Thyroid gland (tissue), 4 donors: ENCODE results near the gene MOB2. TPM values are rescaled to one million over a fixed set of nuclear protein-coding genes. Genes with fewer than 3 reads are reported as not detected.

Experiments used
- DNase-seq, 2 donors: peaks; one replicate each; pipeline ENCODE4 v3.0.0-alpha.2; 2019
- H3K27ac ChIP-seq, 3 donors: fragments of 200-600 bp; sonication (generic); 1 replicate in 2 of 3; 2 replicates in 1 of 3; pipeline ENCODE4 v1.5.1; 2016 to 2019; ENCODE audit warnings: mild to moderate bottlenecking in 1 of 3, moderate library complexity in 1 of 3
- H3K27me3 ChIP-seq: fragments of 200-600 bp; sonication (generic); one replicate; pipeline ENCODE4 v1.5.1; 2019
- H3K36me3 ChIP-seq, 2 donors: fragments of 200-600 bp; sonication (generic); one replicate each; pipeline ENCODE4 v1.5.1; 2016 to 2019
- H3K4me1 ChIP-seq, 2 donors: fragments of 200-600 bp; sonication (generic); one replicate each; pipeline ENCODE4 v1.5.1; 2017 to 2019
- H3K4me3 ChIP-seq, 3 donors: fragments of 200-600 bp; sonication (generic); replicated peaks in 1 of 3; 1 replicate in 2 of 3; 2 replicates in 1 of 3; pipeline ENCODE4 v1.5.1; 2016; ENCODE audit warnings: mild to moderate bottlenecking in 1 of 3
- H3K9me3 ChIP-seq: fragments of 200-600 bp; sonication (generic); one replicate; pipeline ENCODE4 v1.5.1; 2017
- POLR2A ChIP-seq, 2 donors: fragments of 450-650 bp; IDR thresholded peaks; one replicate each; pipeline ENCODE4 v1.6.1; 2017; ENCODE audit warnings: antibody characterized with exemption in 2 of 2, mild to moderate bottlenecking in 2 of 2, moderate library complexity in 1 of 2
- WGBS, 2 donors: methylation state at CpG; one replicate each; pipeline ENCODE4 v1.1.5; 2017; 5-methylcytosine and 5-hydroxymethylcytosine counted together
- intact Hi-C: fragments of 100-400 bp; cut with DNase I; formaldehyde crosslinking; loops from one replicate; pipeline ENCODE4 v1.15.1; 2023
- total RNA-seq, 4 donors: library from RNA; depleted of rRNA; stranded (reverse); fragments of >200 nt; gene quantifications; one replicate each; pipeline ENCODE4 v1.2.3, GENCODE V29; 2016
- TF ChIP-seq, protein P1 (sequence below), 6 experiments: fragments of 200-600 bp in 3 of 6; fragments of 450-650 bp in 3 of 6; sonication (generic) in 3 of 6; IDR thresholded peaks; one replicate each; pipeline ENCODE4 v1.5.1; 2016 to 2019; ENCODE audit warnings: antibody characterized with exemption in 6 of 6, mild to moderate bottlenecking in 2 of 6, inconsistent platforms in 1 of 6, moderate library complexity in 1 of 6

The MOB2 gene, protein sequence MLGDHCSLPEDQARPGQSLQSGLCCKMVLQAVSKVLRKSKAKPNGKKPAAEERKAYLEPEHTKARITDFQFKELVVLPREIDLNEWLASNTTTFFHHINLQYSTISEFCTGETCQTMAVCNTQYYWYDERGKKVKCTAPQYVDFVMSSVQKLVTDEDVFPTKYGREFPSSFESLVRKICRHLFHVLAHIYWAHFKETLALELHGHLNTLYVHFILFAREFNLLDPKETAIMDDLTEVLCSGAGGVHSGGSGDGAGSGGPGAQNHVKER
- 10 to 100 TPM; 25.6 to 45.8 (median 30.1) TPM for total RNA-seq

DNA sequence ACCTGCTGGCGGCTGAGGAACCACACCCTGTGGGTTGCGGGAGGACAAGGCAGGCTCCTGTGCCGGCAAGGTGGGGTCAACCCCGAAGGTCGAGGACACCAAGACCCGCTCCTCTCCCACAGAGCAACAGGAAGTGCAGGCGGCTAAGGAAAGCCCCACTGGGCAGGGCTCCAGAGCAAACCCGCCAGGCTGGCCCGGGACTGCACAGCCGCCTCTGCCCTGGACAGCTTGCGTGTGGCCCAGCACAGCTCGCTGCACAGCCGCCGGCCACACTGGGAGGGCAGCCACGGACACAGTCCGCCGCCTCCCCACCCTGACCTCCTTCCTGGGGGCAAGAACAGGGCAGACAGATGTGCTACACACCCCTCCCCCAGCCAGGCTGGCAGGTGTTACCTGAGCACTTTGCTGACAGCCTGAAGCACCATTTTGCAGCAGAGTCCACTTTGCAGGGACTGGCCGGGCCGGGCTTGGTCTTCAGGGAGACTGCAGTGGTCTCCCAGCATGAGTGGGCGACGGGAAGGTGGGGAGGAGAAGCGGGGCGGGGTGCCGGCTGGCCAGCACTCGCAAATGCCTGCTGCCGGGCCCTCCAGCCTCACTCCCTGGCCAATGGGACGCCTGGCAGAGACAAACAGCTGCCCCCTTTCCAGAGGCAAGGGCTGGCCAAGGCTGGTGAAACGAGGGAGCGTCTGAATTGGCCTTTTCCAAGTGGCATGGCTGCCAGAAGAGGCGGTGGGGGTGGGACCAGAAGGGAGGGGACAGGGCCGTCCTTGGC lies at the start of gene MOB2:
MOB2 (minus strand) TSS at position 726 of the 772 bp plus-strand sequence; CDS start at position 503, 223 bp downstream.
- no peak for TF ChIP-seq POLR2A (IDR thresholded peaks at IDR 0.05)
- TF ChIP-seq, protein P1, sequence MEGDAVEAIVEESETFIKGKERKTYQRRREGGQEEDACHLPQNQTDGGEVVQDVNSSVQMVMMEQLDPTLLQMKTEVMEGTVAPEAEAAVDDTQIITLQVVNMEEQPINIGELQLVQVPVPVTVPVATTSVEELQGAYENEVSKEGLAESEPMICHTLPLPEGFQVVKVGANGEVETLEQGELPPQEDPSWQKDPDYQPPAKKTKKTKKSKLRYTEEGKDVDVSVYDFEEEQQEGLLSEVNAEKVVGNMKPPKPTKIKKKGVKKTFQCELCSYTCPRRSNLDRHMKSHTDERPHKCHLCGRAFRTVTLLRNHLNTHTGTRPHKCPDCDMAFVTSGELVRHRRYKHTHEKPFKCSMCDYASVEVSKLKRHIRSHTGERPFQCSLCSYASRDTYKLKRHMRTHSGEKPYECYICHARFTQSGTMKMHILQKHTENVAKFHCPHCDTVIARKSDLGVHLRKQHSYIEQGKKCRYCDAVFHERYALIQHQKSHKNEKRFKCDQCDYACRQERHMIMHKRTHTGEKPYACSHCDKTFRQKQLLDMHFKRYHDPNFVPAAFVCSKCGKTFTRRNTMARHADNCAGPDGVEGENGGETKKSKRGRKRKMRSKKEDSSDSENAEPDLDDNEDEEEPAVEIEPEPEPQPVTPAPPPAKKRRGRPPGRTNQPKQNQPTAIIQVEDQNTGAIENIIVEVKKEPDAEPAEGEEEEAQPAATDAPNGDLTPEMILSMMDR (IDR thresholded peaks at IDR 0.05), result no peak
- no peaks in the 10 kb centered on the region for H3K9me3 ChIP-seq
- intact Hi-C loops, result no loop called here
- H3K36me3 ChIP-seq, result no peaks in the 10 kb centered on the region
- DNase-seq, result peak; percentile 85 to 86
- peaks cover 79 to 97% of the 10 kb centered on the region in 2 donors for H3K4me1 ChIP-seq
- WGBS, 2 donors, result 12 to 27% methylated on average over 8 to 9 of the region's 31 CpGs
- H3K4me3 ChIP-seq, result no peak within 1 kb of the TSS
- no peaks in the 10 kb centered on the region for H3K27me3 ChIP-seq
- H3K27ac ChIP-seq, result peak within 1 kb of the TSS; percentile 41 to 67 (median 54)

DNA sequence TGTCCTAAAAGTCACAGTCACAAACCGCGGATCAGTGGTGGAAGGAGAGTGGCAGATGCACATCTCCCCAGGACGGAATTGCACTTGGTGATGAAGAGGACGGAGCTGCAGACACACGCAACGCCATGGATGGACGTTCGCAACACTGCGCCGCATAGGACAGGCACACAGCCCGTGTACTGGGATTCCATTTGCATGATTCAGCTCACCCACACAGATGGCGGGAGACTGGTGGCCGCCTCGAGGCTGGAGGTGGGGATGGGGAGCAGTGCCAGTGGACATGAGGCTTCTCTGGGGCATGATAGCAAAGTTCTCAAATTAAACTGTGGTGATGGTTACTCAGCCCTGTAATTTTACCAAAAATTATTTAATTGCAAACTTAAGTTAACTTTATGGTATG lies 48.1 kb upstream of the MOB2 start:
- intact Hi-C loops, result no loop called here
- 90 to 94% methylated on average over 14 of the region's 14 CpGs for WGBS, 2 donors
- H3K4me1 ChIP-seq, result peaks cover 0 to 54% of the 10 kb centered on the region in 2 donors
- no peak overlapping the region for H3K27ac ChIP-seq
- no peak overlapping the region for H3K4me3 ChIP-seq
- DNase-seq, result no peak
- H3K27me3 ChIP-seq, result no peaks in the 10 kb centered on the region
- TF ChIP-seq, protein P1 (IDR thresholded peaks at IDR 0.05), result no peak
- no peaks in the 10 kb centered on the region for H3K36me3 ChIP-seq
- H3K9me3 ChIP-seq, result no peaks in the 10 kb centered on the region

DNA sequence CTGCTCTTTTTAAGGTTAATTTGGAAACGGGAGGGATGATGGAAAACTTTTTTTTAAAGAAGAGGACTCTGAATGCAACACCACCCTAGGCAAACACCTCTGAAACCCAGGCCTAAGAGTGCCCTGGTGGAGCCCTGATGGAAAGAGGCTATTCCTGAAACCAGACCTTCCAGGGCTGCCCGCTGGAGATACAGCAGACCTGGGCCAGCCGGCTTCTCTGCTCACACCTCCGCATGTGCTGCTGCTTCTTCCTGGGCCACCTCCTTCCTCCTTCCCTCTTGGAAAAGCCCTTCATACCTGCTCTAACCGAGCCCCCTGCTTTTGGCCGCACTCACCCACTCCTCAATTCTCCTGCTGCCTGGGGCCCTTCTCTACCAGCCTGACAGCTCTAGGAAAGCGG lies 47.6 kb upstream of the MOB2 start:
- H3K4me1 ChIP-seq, result peaks cover 0 to 54% of the 10 kb centered on the region in 2 donors

DNA sequence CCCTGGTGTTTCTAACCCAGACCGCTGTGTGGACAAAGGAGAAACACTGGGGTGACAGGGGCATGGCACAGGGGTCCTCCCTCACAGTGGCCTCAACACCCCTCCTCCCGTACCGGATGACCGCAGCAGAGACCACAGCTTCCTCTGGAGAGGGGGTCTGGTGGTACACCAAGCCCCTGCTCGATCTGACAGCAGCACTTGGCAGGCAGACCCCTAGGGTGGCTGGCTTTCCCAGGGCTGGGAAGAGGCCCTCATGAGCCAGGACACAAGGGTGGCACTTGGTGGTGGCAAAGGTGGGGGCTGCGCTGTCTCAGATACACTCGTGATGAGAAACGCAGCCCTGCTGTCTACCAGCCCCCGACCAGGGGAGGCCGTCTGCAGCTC lies 46.8 kb upstream of the MOB2 start:
- no peaks in the 10 kb centered on the region for H3K9me3 ChIP-seq
- no peak for TF ChIP-seq POLR2A (IDR thresholded peaks at IDR 0.05)
- TF ChIP-seq, protein P1 (IDR thresholded peaks at IDR 0.05), result no peak
- no peaks in the 10 kb centered on the region for H3K36me3 ChIP-seq
- no peak overlapping the region for H3K27ac ChIP-seq
- intact Hi-C loops, result no loop called here
- peaks cover 0 to 54% of the 10 kb centered on the region in 2 donors for H3K4me1 ChIP-seq
- DNase-seq, result no peak
- no peaks in the 10 kb centered on the region for H3K27me3 ChIP-seq
- 83 to 92% methylated on average over 4 to 6 of the region's 10 CpGs for WGBS, 2 donors
- no peak overlapping the region for H3K4me3 ChIP-seq

More for the DNA sequence above, 47.6 kb upstream of the MOB2 start:
- DNase-seq, result no peak
- intact Hi-C loops, result no loop called here
- TF ChIP-seq, protein P1 (IDR thresholded peaks at IDR 0.05), result no peak
- TF ChIP-seq POLR2A (IDR thresholded peaks at IDR 0.05), result no peak
- H3K9me3 ChIP-seq, result no peaks in the 10 kb centered on the region
- no peaks in the 10 kb centered on the region for H3K36me3 ChIP-seq
- H3K27ac ChIP-seq, result no peak overlapping the region
- WGBS, 2 donors, result 87 to 94% methylated on average over 7 of the region's 7 CpGs
- H3K27me3 ChIP-seq, result no peaks in the 10 kb centered on the region
- H3K4me3 ChIP-seq, result no peak overlapping the region
